Measurements from ENCODE around the gene DNAJB6. TPM values are rescaled to one million over a fixed set of nuclear protein-coding genes. Genes with fewer than 3 reads are reported as not detected.

DNAJB6 gene
- total RNA-seq, 1 experiment from 2014 or later = 108 TPM

DNA sequence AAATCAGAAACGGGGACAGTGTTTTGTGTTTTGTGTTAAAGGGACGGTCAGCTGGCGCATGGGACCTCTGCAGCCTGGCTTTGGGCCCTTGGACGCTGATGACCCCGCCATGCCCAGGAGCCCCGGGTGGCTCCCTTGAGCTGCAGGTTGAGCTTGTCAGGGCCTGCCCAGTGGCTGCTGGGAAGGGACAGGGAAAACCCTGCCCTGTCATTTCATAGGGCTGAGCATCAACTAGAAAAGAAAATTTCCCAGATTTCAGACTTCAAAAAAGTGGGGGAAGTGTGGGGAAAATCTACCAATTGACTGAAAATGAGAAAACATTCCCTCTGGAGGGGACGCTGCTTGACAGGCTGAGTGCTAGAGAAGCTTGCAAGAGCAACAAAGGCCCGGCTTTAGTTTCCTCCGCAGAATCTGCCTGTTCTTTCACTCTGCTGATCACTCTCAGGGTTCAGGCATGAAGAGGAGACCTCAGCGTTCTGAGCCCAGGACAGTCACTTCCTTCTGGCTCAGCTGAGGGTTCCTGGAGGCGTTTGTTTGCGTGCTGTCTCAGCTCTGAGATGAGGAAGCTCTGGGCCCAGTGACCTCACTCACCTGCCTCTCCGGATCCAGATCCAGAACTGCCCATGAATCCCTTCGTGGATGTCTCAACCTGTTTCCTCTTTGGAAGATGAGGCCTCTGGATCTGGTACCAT lies 18.6 kb upstream of the DNAJB6 start:
- H3K36me3 ChIP-seq (ENCODE audit: control insufficient read depth, insufficient read depth, low read length) = no peaks in the 10 kb centered on the region
- intact Hi-C loops (cut with micrococcal nuclease; ENCODE audit: unreplicated experiment) = no loop called here
- no peak overlapping the region for H3K4me3 Mint-ChIP-seq (ENCODE audit: unreplicated experiment)
- TF ChIP-seq, protein P1, sequence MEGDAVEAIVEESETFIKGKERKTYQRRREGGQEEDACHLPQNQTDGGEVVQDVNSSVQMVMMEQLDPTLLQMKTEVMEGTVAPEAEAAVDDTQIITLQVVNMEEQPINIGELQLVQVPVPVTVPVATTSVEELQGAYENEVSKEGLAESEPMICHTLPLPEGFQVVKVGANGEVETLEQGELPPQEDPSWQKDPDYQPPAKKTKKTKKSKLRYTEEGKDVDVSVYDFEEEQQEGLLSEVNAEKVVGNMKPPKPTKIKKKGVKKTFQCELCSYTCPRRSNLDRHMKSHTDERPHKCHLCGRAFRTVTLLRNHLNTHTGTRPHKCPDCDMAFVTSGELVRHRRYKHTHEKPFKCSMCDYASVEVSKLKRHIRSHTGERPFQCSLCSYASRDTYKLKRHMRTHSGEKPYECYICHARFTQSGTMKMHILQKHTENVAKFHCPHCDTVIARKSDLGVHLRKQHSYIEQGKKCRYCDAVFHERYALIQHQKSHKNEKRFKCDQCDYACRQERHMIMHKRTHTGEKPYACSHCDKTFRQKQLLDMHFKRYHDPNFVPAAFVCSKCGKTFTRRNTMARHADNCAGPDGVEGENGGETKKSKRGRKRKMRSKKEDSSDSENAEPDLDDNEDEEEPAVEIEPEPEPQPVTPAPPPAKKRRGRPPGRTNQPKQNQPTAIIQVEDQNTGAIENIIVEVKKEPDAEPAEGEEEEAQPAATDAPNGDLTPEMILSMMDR (IDR thresholded peaks at IDR 0.05; ENCODE audit: insufficient read depth in 1 of 2, low read depth in 1 of 2, low read length in 1 of 2, severe bottlenecking in 1 of 2, unreplicated experiment in 1 of 2) = no peak
- H3K27me3 Mint-ChIP-seq (ENCODE audit: insufficient read depth, unreplicated experiment) = no peaks in the 10 kb centered on the region
- no peaks in the 10 kb centered on the region for H3K9me3 ChIP-seq
- no peaks in the 10 kb centered on the region for H3K9me3 Mint-ChIP-seq (ENCODE audit: unreplicated experiment)
- no peak overlapping the region for H3K27ac Mint-ChIP-seq (ENCODE audit: unreplicated experiment)
- no peaks in the 10 kb centered on the region for H3K4me1 ChIP-seq
- no peaks in the 10 kb centered on the region for H3K36me3 Mint-ChIP-seq (ENCODE audit: insufficient read depth, unreplicated experiment)
- POLR2A ChIA-PET = no interaction called here
- DNase-seq = no peak
- no peaks in the 10 kb centered on the region for H3K27me3 ChIP-seq (replicated peaks; ENCODE audit: control insufficient read depth, insufficient read depth, low read length)
- no TSS peak for BruUV-seq (replicated peaks)
- CTCF ChIA-PET = no interaction called here
- no peaks in the 10 kb centered on the region for H3K4me1 Mint-ChIP-seq (ENCODE audit: low read depth, unreplicated experiment)
- no peak overlapping the region for H3K4me3 ChIP-seq (ENCODE audit: low read depth, low read length)

DNA sequence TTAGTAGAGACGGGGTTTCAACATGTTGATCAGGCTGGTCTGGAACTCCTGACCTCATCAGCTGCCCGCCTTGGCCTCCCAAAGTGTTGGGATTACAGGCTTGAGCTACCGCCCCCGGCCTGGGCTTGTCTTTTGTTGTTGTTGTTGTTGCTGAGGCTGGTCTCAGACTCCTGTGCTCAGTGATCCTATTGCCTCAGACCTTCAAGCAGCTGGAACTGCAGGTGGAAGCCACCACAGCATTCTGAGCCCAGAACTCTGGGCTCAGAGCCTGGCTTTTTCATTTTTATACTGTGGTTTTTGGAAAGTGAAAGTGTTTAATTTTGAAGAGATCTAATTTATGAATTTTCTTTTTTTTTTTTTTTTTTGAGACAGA lies 16.2 kb upstream of the DNAJB6 start:
- Mint-ChIP-seq H3K27ac (ENCODE audit: unreplicated experiment) (no peak overlapping the region), H3K4me3 (ENCODE audit: unreplicated experiment) (no peak overlapping the region), H3K27me3 (ENCODE audit: insufficient read depth, unreplicated experiment) (no peaks in the 10 kb centered on the region), H3K9me3 (ENCODE audit: unreplicated experiment) (no peaks in the 10 kb centered on the region), H3K36me3 (ENCODE audit: insufficient read depth, unreplicated experiment) (no peaks in the 10 kb centered on the region), H3K4me1 (ENCODE audit: low read depth, unreplicated experiment) (no peaks in the 10 kb centered on the region)
- TF ChIP-seq, protein P1 (IDR thresholded peaks at IDR 0.05; ENCODE audit: insufficient read depth in 1 of 2, low read depth in 1 of 2, low read length in 1 of 2, severe bottlenecking in 1 of 2, unreplicated experiment in 1 of 2) = no peak
- Histone ChIP-seq H3K4me1 (no peaks in the 10 kb centered on the region), H3K27me3 (replicated peaks; ENCODE audit: control insufficient read depth, insufficient read depth, low read length) (no peaks in the 10 kb centered on the region), H3K9me3 (no peaks in the 10 kb centered on the region), H3K4me3 (ENCODE audit: low read depth, low read length) (no peak overlapping the region), H3K36me3 (ENCODE audit: control insufficient read depth, insufficient read depth, low read length) (no peaks in the 10 kb centered on the region)
- POLR2A ChIA-PET = no interaction called here
- intact Hi-C loops (cut with micrococcal nuclease; ENCODE audit: unreplicated experiment) = no loop called here
- CTCF ChIA-PET = no interaction called here
- no TSS peak for BruUV-seq (replicated peaks)
- no peak for DNase-seq

DNA sequence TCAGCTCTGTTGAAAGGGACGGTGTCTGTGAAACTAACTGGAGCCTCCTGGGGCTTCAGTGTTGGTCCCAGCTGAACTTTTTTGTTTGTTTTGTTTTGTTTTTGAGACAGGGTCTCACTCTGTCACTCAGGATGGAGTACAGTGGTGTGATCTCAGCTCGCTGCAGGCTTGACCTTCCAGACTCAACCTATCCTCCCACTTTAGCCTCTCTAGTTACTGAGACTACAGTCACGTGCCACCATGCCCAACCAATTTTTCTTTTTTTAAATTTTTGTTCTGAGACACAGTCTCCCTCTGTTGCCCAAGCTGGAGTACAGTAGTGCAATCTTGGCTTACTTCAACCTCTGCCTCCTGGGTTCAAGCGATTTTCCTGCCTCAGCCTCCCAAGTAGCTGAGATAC lies 13.4 kb upstream of the DNAJB6 start:
- Histone ChIP-seq H3K4me1 (no peaks in the 10 kb centered on the region), H3K36me3 (ENCODE audit: control insufficient read depth, insufficient read depth, low read length) (no peaks in the 10 kb centered on the region), H3K27me3 (replicated peaks; ENCODE audit: control insufficient read depth, insufficient read depth, low read length) (no peaks in the 10 kb centered on the region), H3K4me3 (ENCODE audit: low read depth, low read length) (no peak overlapping the region), H3K9me3 (no peaks in the 10 kb centered on the region)
- H3K9me3 Mint-ChIP-seq (ENCODE audit: unreplicated experiment) = no peaks in the 10 kb centered on the region
- ChIA-PET POLR2A (no interaction called here), CTCF (no interaction called here)
- no peak overlapping the region for H3K27ac Mint-ChIP-seq (ENCODE audit: unreplicated experiment)
- no peaks in the 10 kb centered on the region for H3K36me3 Mint-ChIP-seq (ENCODE audit: insufficient read depth, unreplicated experiment)
- no peak overlapping the region for H3K4me3 Mint-ChIP-seq (ENCODE audit: unreplicated experiment)
- no peaks in the 10 kb centered on the region for H3K4me1 Mint-ChIP-seq (ENCODE audit: low read depth, unreplicated experiment)
- DNase-seq = no peak
- TF ChIP-seq, protein P1 (IDR thresholded peaks at IDR 0.05; ENCODE audit: insufficient read depth in 1 of 2, low read depth in 1 of 2, low read length in 1 of 2, severe bottlenecking in 1 of 2, unreplicated experiment in 1 of 2) = no peak
- intact Hi-C loops (cut with micrococcal nuclease; ENCODE audit: unreplicated experiment) = no loop called here
- H3K27me3 Mint-ChIP-seq (ENCODE audit: insufficient read depth, unreplicated experiment) = no peaks in the 10 kb centered on the region
- BruUV-seq (replicated peaks) = no TSS peak

Data from Caco-2 (cell line).